Fibroblast of lung (primary cell): ENCODE data around the gene APOBEC3A. TPM values are rescaled to one million over a fixed set of nuclear protein-coding genes. Genes with fewer than 3 reads are reported as not detected.
"Not testable (repeated sequence)": the region's sequence is repeated elsewhere in the genome, so short reads cannot be mapped to it uniquely, and the experiment has no call there.

Experiments
- DNase-seq, 2 donors: peaks; one replicate each; pipeline versions ENCODE4 v3.0.0 to v3.0.0-alpha.2; 2010; ENCODE audit warnings: low read depth in 2 of 2
- H2AFZ ChIP-seq: 2 replicates; pipeline ENCODE4 v1.5.1; 2012; ENCODE audit warnings: low read length, control low read depth, inconsistent platforms
- H3K27ac ChIP-seq: 2 replicates; pipeline ENCODE4 v1.5.1; 2011; ENCODE audit warnings: low read length, control low read depth; ENCODE audit not compliant: insufficient read depth
- H3K27me3 ChIP-seq: 2 replicates; pipeline ENCODE4 v1.5.1; 2011; ENCODE audit warnings: mild to moderate bottlenecking, low read length; ENCODE audit not compliant: control insufficient read depth, insufficient read depth
- H3K36me3 ChIP-seq: 2 replicates; pipeline ENCODE4 v1.5.1; 2011; ENCODE audit warnings: low read length; ENCODE audit not compliant: control insufficient read depth, insufficient read depth
- H3K4me1 ChIP-seq: 2 replicates; pipeline ENCODE4 v1.5.1; 2011; ENCODE audit warnings: low read length; ENCODE audit not compliant: control insufficient read depth, insufficient read depth; ENCODE audit errors: extremely low read depth
- H3K4me2 ChIP-seq: 2 replicates; pipeline ENCODE4 v1.5.1; 2011; ENCODE audit warnings: low read length, control low read depth; ENCODE audit not compliant: insufficient read depth; ENCODE audit errors: extremely low read depth
- H3K4me3 ChIP-seq, 4 experiments: fragments of 200-600 bp in 1 of 4; sonication (generic) in 1 of 4; replicated peaks in 1 of 4; 2 replicates each; pipeline ENCODE4 v1.5.1; 2011 to 2016; ENCODE audit warnings: low read length in 4 of 4, low read depth in 3 of 4, mild to moderate bottlenecking in 3 of 4, control low read depth in 2 of 4, inconsistent platforms in 1 of 4, mixed read lengths in 1 of 4; ENCODE audit not compliant: insufficient read depth in 1 of 4; ENCODE audit errors: control extremely low read depth in 1 of 4
- H3K79me2 ChIP-seq: 2 replicates; pipeline ENCODE4 v1.5.1; 2012; ENCODE audit warnings: mild to moderate bottlenecking, low read length, inconsistent platforms; ENCODE audit not compliant: control insufficient read depth, insufficient read depth
- H3K9ac ChIP-seq: 2 replicates; pipeline ENCODE4 v1.5.1; 2011; ENCODE audit warnings: mild to moderate bottlenecking, low read length, control low read depth; ENCODE audit not compliant: insufficient read depth
- H3K9me3 ChIP-seq: 2 replicates; pipeline ENCODE4 v1.5.1; 2012; ENCODE audit warnings: low read depth, low read length; ENCODE audit not compliant: control insufficient read depth, insufficient read depth
- H4K20me1 ChIP-seq: 2 replicates; pipeline ENCODE4 v1.5.1; 2011; ENCODE audit warnings: low read length; ENCODE audit not compliant: control insufficient read depth, insufficient read depth; ENCODE audit errors: extremely low read depth
- EZH2 ChIP-seq: IDR thresholded peaks from 2 replicates; pipeline ENCODE4 v1.5.1; 2012; ENCODE audit warnings: low read length, control low read depth, mild to moderate bottlenecking; ENCODE audit errors: missing control alignments
- polyA plus RNA-seq, 2 donors: library from polyadenylated mRNA; depleted of rRNA in 1 of 2; stranded (reverse) in 1 of 2; unstranded in 1 of 2; fragments of >200 nt; gene quantifications; 2 replicates each; pipeline ENCODE4 v1.2.1, GENCODE V29; 2011 to 2012; ENCODE audit warnings: missing spikeins in 1 of 2
- total RNA-seq: library from RNA; depleted of rRNA; stranded (reverse); fragments of >200 nt; gene quantifications from 2 replicates; pipeline ENCODE4 v1.2.1, GENCODE V29; 2014
- TF ChIP-seq, protein P1 (sequence below), 2 donors: IDR thresholded peaks in 1 of 2; conservative IDR thresholded peaks in 1 of 2; 1 replicate in 1 of 2; 2 replicates in 1 of 2; pipeline ENCODE4 v1.5.1; 2011 to 2012; ENCODE audit warnings: low read length in 2 of 2, control low read depth in 1 of 2, inconsistent platforms in 1 of 2, low read depth in 1 of 2, mild to moderate bottlenecking in 1 of 2

APOBEC3A gene
- total and polyA plus RNA-seq, 2 donors (not counting 1 experiment from before 2014, with no cell fraction given), result not detected

DNA sequence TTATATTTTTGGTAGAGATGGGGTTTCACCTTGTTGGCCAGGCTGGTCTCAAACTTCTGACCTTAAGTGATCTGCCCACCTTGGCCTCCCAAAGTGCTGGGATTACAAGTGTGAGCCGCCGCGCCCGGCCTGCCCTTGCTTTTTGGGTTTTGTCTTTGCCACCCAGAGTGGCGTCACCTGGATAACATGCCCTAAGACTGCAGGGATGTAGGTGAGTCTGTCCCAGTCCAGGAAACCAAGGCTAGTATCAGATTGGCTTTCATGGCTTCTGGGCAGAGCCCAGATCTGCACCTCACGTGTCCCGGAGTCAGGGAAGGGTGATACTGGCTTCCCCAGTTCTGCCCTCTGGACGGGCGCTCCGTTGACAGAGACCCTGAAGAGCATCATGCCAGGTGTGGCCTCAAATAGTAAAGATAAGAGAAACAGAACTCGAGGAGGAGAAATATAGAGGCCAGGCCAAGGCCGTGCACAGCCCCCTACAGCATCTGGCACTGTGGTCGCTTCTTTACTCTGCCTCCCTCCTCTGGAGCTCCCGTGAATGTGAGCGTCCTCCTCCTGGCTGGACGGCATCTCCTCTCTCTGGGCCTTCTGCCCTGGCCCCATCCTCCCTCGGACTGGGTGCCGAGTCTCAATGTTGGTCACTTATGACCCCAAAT lies 16.9 kb downstream of the APOBEC3A start:
- Histone ChIP-seq H3K27me3 (peaks cover 5% of the 10 kb centered on the region), H3K4me3 (no peak overlapping the region), H3K9ac (no peak overlapping the region), H4K20me1 (no peaks in the 10 kb centered on the region), H2AFZ (no peak overlapping the region), H3K9me3 (no peaks in the 10 kb centered on the region), H3K27ac (no peak overlapping the region), H3K4me2 (no peak overlapping the region), H3K79me2 (no peaks in the 10 kb centered on the region), H3K4me1 (no peaks in the 10 kb centered on the region), H3K36me3 (no peaks in the 10 kb centered on the region)
- TF ChIP-seq EZH2, result no peak
- TF ChIP-seq, protein P1, sequence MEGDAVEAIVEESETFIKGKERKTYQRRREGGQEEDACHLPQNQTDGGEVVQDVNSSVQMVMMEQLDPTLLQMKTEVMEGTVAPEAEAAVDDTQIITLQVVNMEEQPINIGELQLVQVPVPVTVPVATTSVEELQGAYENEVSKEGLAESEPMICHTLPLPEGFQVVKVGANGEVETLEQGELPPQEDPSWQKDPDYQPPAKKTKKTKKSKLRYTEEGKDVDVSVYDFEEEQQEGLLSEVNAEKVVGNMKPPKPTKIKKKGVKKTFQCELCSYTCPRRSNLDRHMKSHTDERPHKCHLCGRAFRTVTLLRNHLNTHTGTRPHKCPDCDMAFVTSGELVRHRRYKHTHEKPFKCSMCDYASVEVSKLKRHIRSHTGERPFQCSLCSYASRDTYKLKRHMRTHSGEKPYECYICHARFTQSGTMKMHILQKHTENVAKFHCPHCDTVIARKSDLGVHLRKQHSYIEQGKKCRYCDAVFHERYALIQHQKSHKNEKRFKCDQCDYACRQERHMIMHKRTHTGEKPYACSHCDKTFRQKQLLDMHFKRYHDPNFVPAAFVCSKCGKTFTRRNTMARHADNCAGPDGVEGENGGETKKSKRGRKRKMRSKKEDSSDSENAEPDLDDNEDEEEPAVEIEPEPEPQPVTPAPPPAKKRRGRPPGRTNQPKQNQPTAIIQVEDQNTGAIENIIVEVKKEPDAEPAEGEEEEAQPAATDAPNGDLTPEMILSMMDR (conservative IDR thresholded peaks at IDR 0.05 in 1 of 2, IDR thresholded peaks at IDR 0.05 in 1 of 2; ENCODE audit: low read depth in 1 of 2, low read length in 2 of 2), result no peak
- no peak for DNase-seq

DNA sequence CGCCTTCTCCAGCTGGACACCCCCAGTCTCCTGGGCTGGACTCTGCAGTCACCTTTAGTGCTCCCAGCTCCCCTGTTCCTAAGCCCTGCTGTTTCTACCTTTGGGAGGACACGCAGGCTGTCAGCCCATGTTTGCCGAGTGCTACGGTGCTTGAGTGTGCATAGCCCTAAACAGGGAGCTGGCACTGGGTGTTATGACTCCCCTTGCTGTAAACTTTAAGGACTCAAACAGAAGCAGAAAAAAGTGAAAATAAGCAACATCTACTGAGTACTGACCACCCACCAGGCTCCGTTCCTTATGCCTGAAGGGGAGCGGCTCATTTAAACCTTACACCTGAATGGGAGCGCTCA lies 17.4 kb downstream of the APOBEC3A start:
- no peak overlapping the region for H3K4me2 ChIP-seq
- H4K20me1 ChIP-seq, result no peaks in the 10 kb centered on the region
- H3K79me2 ChIP-seq, result no peaks in the 10 kb centered on the region
- H3K36me3 ChIP-seq, result no peaks in the 10 kb centered on the region
- H3K27ac ChIP-seq, result no peak overlapping the region
- no peak for DNase-seq
- TF ChIP-seq, protein P1 (conservative IDR thresholded peaks at IDR 0.05 in 1 of 2, IDR thresholded peaks at IDR 0.05 in 1 of 2; ENCODE audit: low read depth in 1 of 2, low read length in 2 of 2), result no peak
- TF ChIP-seq EZH2, result no peak
- no peak overlapping the region for H3K4me3 ChIP-seq
- H3K9ac ChIP-seq, result no peak overlapping the region
- H3K9me3 ChIP-seq, result no peaks in the 10 kb centered on the region
- peaks cover 5% of the 10 kb centered on the region for H3K27me3 ChIP-seq
- H3K4me1 ChIP-seq, result no peaks in the 10 kb centered on the region
- no peak overlapping the region for H2AFZ ChIP-seq

DNA sequence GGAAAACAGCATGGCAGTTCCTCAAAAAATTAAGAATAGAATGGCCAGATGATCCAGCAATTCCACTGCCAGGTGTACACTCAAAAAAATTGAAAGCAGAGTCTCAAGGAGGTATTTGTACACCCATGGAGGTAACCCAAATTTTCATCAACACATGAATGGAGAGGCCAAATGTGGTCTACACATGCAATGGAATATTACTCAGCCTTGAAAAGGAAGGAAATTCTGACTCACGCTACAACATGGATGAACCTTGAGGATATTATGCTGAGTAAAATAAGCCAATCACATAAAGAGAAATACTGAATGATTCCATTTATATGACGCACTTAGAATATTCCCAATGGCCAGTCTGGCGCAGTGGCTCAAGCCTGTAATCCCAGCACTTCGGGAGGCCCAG lies 19.9 kb downstream of the APOBEC3A start:
- H4K20me1 ChIP-seq, H3K9me3 ChIP-seq, H3K4me1 ChIP-seq, H2AFZ ChIP-seq, DNase-seq, H3K36me3 ChIP-seq, H3K9ac ChIP-seq, H3K4me2 ChIP-seq, H3K27ac ChIP-seq, H3K79me2 ChIP-seq, H3K27me3 ChIP-seq, H3K4me3 ChIP-seq: not testable (repeated sequence)

DNA sequence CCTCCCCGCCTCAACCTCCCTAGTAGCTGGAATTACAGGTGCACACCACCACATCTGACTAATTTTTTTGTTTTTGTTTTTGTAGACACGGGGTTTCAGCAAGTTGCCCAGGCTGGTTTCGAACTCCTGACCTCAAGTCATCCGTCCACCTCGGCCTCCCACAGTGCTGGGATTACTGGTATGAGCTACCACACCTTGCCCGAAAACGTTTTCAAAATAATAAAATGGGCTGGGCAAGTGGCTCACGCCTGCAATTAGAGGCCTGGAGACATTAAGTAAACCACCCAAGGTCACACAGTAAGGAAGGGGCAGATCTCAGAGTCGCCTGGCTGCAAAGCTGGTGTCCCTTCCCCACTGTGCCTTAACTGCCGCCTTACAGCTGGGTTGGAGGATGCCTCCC lies 23.2 kb downstream of the APOBEC3A start:
- not testable (repeated sequence) for H4K20me1 ChIP-seq, H2AFZ ChIP-seq, H3K9ac ChIP-seq, H3K4me1 ChIP-seq, H3K27ac ChIP-seq, H3K4me3 ChIP-seq, H3K27me3 ChIP-seq, H3K9me3 ChIP-seq, H3K36me3 ChIP-seq, H3K79me2 ChIP-seq, H3K4me2 ChIP-seq, DNase-seq
